Breast epithelium (tissue), 3 donors: ENCODE data around the gene KDM4B.
"Not testable (repeated sequence)": the region's sequence is repeated elsewhere in the genome, so short reads cannot be mapped to it uniquely, and the experiment has no call there.

Experiments
- POLR2A ChIP-seq: fragments of 450-650 bp; IDR thresholded peaks from one replicate; pipeline ENCODE4 v1.6.1; 2016; ENCODE audit warnings: antibody characterized with exemption, mild to moderate bottlenecking, moderate library complexity
- POLR2AphosphoS5 ChIP-seq, 3 donors: sonication (generic); formaldehyde crosslinking; IDR thresholded peaks; one replicate each; pipeline ENCODE4 v1.6.1; 2017; ENCODE audit warnings: antibody characterized with exemption in 3 of 3
- TF ChIP-seq, protein P1 (sequence below), 3 donors: fragments of 450-650 bp; IDR thresholded peaks; one replicate each; pipeline ENCODE4 v1.5.1; 2016 to 2017; ENCODE audit warnings: antibody characterized with exemption in 3 of 3, mild to moderate bottlenecking in 3 of 3, moderate library complexity in 3 of 3

DNA sequence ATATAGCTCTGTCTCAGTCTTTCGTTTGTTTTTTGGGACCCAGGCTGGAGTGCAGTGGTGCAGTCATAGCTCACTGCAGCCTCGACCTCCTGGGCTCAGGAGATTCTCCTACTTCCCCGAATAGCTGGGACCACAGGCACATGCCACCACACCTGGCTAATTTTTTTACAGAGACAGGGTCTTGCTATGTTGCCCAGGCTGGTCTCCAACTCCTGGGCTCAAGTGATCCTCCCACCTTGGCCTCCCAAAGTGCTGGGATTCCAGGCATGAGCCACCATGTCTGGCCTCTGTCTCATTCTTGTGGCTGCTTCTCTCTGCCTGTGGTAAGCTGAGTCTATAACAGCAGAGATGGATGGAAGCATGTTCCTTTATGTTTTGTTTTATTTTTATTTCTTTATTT, 226.7 kb downstream of the KDM4B start:
- TF ChIP-seq, protein P1, sequence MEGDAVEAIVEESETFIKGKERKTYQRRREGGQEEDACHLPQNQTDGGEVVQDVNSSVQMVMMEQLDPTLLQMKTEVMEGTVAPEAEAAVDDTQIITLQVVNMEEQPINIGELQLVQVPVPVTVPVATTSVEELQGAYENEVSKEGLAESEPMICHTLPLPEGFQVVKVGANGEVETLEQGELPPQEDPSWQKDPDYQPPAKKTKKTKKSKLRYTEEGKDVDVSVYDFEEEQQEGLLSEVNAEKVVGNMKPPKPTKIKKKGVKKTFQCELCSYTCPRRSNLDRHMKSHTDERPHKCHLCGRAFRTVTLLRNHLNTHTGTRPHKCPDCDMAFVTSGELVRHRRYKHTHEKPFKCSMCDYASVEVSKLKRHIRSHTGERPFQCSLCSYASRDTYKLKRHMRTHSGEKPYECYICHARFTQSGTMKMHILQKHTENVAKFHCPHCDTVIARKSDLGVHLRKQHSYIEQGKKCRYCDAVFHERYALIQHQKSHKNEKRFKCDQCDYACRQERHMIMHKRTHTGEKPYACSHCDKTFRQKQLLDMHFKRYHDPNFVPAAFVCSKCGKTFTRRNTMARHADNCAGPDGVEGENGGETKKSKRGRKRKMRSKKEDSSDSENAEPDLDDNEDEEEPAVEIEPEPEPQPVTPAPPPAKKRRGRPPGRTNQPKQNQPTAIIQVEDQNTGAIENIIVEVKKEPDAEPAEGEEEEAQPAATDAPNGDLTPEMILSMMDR (IDR thresholded peaks at IDR 0.05): not testable (repeated sequence)
- not testable (repeated sequence) for TF ChIP-seq POLR2A; POLR2AphosphoS5 (IDR thresholded peaks at IDR 0.05)
